GM15510 (cell line): Measurements from ENCODE around the gene HDAC8.

ENCODE experiments used
- POLR2A ChIP-seq: IDR thresholded peaks from 3 replicates; pipeline ENCODE4 v1.6.1; 2011; ENCODE audit warnings: borderline replicate concordance; ENCODE audit not compliant: insufficient read length; ENCODE audit errors: extremely low read depth

The HDAC8 gene

DNA sequence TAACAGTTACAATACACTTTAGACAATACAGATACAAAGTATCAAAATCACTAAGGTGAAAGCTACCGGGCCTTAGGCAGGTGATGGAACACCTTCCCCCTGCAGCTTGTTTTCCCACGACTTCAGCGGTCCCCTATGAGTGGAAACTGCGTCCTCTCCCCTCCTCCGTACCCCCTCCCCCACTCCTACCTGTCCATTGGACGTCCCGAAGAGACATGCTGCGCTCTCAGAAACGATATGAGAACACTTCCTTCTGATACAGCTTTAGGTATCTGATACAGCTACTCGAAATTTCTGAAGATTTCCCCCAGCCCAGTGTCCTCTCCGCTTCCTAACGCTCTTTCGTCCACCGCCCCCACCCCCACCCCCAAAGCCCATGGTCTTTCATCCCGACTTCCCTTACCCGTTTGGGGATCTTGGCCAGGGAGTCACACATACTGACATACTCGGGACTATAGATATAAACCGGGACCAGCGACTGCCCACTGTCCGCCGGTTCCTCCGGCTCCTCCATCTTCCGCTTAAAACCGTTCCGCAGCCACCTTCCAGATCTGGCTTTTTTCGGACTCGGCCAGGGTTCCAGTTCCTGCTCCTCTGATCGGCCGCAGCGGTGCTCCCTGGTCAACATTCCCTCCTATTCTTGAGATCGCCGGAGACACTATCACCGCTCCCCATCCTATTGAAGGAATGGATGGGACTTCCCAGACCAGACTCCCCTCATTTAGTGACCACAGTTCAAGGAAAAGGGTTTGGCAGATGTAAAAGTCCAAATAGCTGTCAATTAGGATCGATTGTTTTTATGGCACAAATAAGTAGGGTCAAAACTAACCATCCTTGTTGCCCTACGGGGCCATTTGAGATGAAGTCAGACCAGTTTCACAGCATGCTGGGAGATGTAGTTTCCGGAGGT, at the start of gene HDAC8:
HDAC8 (minus strand) TSS at position 596 of the 910 bp plus-strand sequence; CDS start at position 514, 82 bp downstream.
- TF ChIP-seq POLR2A: peak; percentile 26

DNA sequence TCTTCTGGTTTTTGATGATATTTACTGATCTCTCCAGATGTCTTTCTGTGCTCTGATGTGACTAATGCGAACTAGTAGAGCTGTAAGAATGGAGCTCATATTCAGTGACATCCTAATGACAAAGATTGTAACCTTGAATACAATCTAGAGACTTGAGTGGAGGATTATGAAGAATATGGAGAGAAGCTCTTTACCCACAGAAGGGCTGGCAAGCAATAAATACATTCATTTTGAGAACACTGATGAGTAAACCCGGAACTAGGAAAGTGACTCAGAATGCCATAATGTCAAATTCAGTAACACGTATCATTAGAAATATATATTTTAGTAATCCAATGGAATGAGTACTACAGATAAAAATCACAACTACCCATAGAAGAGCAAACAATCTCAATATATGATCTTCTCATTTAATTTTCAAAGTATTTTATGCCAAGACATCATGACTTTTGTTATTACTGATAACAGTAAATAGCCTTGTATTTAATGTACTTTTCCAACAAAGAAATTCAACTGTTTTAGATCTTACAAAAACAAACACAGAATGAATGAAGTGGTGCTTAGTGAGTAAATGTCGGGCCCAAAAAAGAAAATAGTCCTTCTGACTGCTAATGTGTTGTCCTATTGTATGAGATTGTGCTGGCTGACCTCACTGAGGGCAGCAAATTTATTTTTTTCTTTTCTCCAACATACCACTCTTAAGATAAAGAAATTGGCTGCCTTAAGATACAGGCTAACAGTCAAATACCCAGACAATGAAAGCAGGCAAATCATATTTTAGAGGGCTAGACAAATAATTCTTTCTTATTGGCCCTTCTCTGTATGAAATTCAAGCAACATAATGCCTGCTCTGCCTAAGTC, 49.2 kb upstream of the HDAC8 start:
- no peak for TF ChIP-seq POLR2A

DNA sequence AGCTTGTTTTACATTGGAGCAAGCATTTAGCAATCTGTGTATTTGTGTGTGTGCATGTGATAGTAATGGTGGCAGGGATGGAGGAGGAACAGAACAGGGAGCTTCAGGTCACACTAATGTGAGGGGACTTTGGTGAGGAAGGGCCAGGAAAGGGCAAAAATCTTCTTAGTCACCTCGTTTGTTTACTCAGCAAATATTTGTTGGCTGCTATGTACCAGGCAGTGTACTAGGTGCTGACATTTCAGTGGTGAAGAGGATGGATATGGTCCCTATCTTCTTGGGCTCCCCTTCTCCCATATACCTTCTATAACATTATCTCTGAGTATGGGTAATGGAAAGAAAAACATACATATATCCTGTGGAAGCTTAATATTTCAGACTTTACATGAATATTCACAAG, 48.5 kb upstream of the HDAC8 start:
- TF ChIP-seq POLR2A: no peak

DNA sequence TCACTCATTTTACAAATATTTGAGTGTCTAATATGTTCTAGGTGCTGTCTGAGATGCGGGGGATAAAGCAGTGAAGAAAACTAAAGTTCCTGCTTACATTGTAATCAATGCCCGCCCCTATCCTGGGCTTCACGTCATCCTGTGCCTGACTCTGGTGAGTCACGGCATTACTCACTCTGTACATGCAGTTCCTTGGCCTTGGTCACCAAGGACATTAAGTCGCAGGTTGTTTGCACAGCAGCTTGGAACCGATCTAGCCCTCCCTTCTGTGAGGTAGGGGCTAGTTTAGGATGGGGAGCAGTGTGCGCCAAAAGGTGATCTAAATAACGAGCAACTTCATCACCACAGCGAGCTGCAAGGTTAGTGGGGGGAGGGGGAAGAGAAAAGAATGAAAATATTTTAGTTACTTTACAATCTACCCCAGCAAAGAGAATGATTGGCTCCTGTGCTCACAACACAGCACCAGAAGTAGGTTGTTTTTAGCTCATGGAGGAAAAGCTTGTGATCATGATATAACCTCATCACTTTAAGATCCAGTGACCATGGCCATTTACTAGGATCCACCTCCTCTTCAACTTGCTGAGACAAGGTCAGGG, 48.0 kb upstream of the HDAC8 start:
- TF ChIP-seq POLR2A: no peak

DNA sequence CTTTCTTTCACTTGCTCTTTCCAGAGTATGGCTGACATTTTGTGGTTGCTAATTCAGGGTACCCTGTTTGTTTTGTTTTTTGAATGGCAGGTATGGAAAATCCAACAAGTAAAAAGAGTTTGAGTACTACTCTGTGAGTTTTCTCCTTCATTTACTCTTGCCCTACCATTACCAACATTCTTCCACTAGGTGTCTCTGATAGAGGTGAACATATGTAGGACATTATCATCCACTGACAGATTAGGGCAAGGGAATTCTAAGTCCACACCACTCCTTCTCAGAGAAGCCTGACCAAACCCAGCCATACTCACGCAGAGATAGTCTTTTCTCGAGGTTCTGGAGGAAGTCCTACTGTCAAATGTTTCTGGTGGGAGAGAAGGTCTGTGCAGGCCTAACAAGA, 36.7 kb upstream of the HDAC8 start:
- no peak for TF ChIP-seq POLR2A

DNA sequence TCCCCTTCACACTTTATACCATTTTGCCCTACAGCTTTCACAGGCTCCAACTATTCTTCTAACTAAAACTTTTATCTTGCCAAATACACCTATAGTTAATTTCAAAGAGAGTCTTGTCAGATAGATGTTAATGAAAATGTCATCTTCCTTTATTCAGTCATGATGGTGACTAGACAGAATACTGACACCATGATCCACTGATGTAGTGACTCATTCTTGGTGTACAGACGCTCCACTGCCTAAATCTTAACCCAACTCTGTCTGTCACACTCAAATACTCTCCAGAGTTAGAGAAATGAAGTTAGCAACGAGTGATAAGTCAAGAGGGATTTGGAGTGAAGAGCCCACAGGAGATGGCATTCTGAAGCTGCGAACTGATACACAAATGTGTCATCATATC, 32.1 kb upstream of the HDAC8 start:
- no peak for TF ChIP-seq POLR2A

DNA sequence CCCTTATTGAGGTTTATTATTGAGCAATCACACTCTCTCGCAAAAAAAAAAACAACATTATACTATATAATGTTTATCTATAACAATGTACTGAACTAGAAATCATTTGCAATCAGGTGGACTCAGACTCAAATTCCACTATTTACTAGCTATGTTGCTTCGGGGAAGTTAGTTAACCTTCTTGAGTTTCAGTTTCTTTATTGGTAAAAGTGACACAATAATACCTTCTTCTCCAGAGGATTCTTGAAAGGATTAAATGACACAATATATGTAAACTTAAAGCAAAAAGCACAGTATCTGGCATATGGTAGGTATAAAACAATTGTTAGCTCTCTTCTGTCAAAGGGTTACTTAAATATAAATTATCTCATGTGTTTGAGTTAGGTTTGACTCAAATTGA, 31.5 kb upstream of the HDAC8 start:
- no peak for TF ChIP-seq POLR2A

DNA sequence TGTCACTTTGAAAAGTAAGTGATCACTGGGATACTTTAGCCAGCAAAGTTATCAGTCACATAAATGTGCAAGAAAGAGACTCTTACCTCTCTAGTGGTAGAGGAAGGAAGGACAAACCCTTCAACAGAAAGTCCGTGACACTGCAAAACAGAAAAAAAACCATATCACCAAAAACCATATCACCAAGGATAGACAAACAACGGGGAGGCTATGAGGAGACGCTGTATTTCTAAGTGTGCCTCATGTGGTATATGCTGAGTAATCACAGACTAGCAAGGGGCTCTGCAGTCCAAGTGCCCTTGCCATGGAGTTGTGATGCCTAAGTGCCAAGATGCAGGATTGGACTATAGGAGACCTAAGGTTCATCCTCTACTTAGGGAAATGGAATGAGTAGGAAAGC, 11.5 kb upstream of the HDAC8 start:
- no peak for TF ChIP-seq POLR2A

DNA sequence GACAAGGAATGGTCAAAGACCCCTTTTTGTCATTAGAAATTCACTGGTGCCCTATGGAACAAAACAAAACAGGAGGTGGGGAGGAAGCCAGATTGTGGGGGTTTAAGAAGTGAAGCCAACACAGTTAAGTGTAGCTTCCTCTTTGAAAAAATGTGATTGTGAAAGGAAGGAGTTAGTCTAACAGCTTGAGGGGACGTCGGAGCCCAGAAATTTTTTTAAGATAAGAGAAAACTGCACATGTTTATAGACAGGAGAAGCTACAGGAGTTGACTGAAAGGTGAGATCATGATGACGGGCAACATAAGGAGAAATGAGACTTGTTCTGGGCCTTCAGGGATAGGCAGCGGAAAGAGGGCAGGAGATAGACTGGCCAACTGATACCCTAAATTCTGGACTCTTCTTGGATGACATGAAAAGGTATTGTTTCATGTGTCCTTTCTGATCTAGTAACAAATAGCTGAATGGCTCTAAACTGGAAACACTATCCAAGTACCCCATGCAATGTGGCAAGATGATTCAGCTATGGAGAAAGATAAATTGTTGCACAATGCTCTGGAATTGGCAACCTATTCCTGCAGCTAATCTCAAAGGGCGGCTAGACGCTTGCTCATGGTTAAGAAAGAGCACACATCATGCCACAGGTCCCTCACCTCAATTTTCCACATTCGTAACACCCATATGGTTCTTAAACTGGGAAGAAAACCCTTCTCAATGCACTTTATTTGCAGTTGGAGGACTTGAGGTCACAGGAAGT, 3.7 kb upstream of the HDAC8 start:
- TF ChIP-seq POLR2A: no peak

DNA sequence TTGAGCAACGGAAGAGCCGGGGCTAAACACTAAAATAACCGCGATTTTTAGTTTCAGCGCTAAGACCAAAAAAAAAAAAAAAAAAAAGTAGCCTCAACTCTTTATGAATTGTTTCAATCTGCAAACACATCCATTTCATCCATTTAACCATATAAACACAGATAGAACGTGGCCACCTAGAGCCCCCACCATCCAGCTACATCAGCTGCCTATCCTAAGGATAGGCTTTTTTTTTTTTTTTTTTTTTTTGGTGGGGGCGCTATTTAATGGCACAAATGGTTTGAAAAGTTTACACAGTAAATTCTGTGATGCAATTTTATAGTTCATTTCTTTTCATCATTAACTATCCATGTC, 492 bp upstream of the HDAC8 start:
- no peak for TF ChIP-seq POLR2A

DNA sequence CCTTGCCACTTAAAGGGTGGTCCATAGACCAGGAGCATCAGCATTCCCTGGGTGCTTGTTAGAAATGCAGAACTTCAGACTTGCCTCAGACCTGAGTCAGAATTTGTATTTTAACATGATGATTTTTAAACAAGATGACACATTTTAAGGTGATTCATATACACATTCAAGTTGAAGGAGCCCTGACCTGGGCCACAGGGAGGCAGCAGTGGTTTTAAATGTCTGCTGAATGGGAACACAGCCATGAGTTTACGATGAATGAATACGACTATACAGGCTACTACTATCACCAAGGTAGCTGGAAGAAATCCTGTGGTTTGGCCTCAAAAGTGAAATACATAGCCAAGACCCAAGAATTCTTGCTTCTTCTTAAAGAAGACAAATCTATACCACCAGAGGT, 2.9 kb downstream of the HDAC8 start:
- no peak for TF ChIP-seq POLR2A

DNA sequence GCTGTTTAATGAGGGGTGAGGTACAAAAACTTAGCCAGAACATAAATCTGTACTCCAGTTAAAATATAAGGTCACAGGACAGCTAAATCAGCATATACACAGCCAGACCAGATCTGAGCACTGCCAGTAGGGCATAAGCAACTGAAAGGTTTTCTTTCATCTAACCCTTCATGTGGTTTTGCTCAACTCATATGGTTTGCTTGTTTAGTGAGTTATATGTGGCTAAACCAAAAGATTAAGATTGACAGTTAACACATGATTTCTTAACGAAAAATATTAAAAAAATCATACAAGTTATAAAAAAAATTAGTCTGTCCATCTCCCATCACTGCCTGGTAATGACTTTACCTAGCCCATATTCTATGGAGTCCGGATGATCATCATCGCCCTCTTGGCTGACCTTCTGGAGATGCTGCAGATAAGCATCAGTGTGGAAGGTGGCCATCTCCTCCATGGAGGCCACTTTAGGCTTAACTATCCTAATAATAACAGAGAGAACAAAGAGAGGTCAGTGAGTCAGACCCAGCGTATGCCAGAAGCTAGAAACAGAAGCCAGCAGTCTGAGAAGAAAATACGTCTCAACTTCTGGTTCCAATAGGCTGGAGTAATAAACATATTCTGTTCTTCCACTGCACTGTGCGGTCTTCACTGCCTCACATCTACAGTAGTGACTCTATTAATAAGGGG, 4.1 kb downstream of the HDAC8 start:
- TF ChIP-seq POLR2A: no peak

DNA sequence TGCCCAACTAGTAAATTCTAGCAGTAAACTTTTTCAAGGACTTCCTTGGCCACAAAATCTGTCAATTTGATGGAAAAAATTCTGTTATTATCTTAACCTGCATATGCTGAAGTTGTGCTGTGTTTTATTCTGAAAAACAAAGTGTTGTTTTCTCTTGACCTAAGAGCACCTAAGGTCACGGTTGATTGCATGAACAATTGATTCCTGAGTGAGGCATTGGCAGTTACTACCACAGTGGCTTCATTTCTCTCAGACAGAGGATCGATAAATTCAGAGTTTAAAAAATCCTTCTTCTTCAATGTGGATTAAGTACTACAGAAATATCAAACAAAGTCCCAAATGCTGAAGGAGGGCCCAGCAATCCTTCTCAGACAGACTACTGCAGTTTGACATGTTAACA, 6.2 kb downstream of the HDAC8 start:
- TF ChIP-seq POLR2A: no peak
